GM20000 (cell line): ENCODE measurements around the gene RUNX1.

Experiments used
- DNase-seq: peaks from one replicate; pipeline ENCODE4 v3.0.0; 2012; ENCODE audit warnings: low spot score
- CTCF ChIP-seq: IDR thresholded peaks from 2 replicates; pipeline ENCODE4 v1.5.1; 2012; ENCODE audit warnings: mild to moderate bottlenecking, control low read depth; ENCODE audit errors: extremely low read depth, missing control alignments

RUNX1 gene

DNA sequence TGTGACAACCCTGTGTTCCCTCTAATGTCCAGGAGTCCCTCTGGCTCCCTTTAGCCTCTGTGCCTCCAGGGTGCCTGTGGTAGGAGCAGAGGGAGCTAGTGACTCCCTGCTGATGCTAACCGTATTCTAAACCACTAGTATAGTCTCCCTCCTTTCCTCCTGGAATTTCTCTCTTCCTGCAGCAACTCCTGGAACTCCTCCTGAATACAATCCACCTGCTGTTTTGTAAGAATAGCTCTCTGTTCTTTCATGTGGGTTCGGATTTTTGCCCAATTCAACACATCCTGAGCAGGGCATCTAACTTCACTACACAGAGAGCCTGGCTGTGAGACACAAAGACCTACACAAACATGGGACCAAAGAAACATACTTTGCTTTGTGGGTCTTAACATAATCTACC lies 107.9 kb downstream of the RUNX1 start:
- no peak for TF ChIP-seq CTCF
- DNase-seq, result no peak

GRCh38 chr21:34939673-34940331 lies 109.3 kb downstream of the RUNX1 start:
- TF ChIP-seq CTCF, result no peak

DNA sequence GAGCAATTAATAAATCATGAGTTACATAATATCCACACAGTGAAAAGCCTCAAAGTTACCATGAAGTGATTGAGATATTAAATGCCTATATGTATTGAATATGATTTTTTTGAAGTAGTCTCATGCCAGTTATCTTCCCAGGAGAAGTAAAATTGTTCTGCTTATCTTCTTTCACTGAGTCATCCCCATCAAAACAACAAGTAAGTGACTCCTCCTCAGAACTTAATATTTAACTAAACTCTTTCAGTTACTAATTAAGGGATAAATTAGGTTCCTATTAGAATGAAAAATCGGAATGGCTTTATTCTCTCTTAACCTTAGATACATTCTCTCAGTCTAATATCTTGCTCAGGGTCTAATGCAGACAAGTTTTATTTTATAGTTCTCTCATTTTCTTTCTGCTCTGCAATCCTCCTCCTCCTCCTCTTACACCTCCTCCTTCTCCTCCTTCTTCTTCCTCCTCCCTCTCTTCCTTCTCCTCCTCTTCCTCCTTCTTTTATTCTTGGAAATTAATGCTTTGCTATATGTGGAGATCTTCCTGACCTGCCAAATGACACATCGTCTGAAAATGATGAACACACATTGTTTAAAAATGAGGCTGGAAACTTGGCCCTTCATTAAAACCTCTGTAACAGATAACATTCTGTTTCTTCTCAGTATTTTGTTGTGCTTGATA lies 110.9 kb downstream of the RUNX1 start:
- no peak for TF ChIP-seq CTCF
- DNase-seq, result no peak

More at GRCh38 chr21:34939673-34940331, 109.3 kb downstream of the RUNX1 start:
- no peak for DNase-seq

DNA sequence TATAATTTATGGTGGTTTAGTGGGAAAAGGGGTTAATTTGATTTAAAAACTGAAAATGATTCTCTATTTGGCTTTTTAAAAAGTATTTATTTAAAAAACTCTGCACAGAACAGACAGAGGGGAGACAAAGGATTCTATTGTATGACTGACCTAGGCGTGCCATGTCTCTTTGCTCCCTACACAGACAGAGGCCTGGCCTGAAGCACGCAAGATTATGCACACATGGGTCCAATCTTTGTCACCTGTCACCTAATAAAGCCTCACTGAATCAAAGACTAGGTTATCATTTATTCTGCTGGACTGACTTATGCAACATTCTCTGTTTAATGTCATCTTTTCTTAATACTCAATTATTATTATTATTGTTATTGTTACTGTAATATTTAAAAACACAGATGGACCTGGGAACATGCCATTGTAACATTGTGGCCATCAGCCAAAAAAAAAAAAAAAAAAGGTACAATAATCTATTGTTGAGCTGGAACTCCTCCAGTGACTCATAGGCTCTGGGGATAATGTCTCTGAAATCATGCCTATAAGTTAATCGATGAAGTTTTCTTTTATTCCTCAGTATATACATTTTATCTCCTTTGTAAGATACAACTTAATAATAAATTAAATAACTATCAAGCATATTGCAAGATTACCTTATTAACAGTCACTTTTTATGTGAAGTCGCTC lies 112.1 kb downstream of the RUNX1 start:
- TF ChIP-seq CTCF, result no peak
- DNase-seq, result no peak

GRCh38 chr21:34936371-34936789 lies 112.7 kb downstream of the RUNX1 start:
- TF ChIP-seq CTCF, result no peak
- DNase-seq, result no peak

GRCh38 chr21:34935898-34936297 lies 113.2 kb downstream of the RUNX1 start:
- no peak for TF ChIP-seq CTCF
- no peak for DNase-seq

- no peak for DNase-seq
- no peak for TF ChIP-seq CTCF
Measured at GRCh38 chr21:34935452-34935851, 113.7 kb downstream of the RUNX1 start.
